Mesenchymal stem cell (in vitro differentiated cells and primary cell): Measurements from ENCODE around the gene PDZD2.

Experiments used
- DNase-seq: peaks from one replicate; pipeline ENCODE4 v3.0.0-alpha.2; 2013
- H2AFZ ChIP-seq: one replicate; pipeline ENCODE4 v1.6.1; 2013; ENCODE audit warnings: low read depth, mild to moderate bottlenecking, control low read depth, inconsistent platforms, low read length, moderate library complexity
- H2AK5ac ChIP-seq: 2 replicates; pipeline ENCODE4 v1.6.1; 2013; ENCODE audit warnings: low read length, moderate library complexity, mild to moderate bottlenecking, inconsistent platforms; ENCODE audit not compliant: severe bottlenecking
- H2BK120ac ChIP-seq: one replicate; pipeline ENCODE4 v1.6.1; 2013; ENCODE audit warnings: low read depth, mild to moderate bottlenecking, inconsistent platforms, low read length, moderate library complexity
- H2BK12ac ChIP-seq, 2 experiments: one replicate each; pipeline ENCODE4 v1.6.1; 2013; ENCODE audit warnings: inconsistent platforms in 2 of 2, low read length in 2 of 2, mild to moderate bottlenecking in 2 of 2, moderate library complexity in 2 of 2, control low read depth in 1 of 2
- H2BK15ac ChIP-seq: one replicate; pipeline ENCODE4 v1.6.1; 2013; ENCODE audit warnings: mild to moderate bottlenecking, low read depth, inconsistent platforms; ENCODE audit not compliant: poor library complexity, severe bottlenecking
- H2BK5ac ChIP-seq: 2 replicates; pipeline ENCODE4 v1.6.1; 2013; ENCODE audit warnings: low read depth, mild to moderate bottlenecking, low read length, control low read depth, inconsistent platforms; ENCODE audit not compliant: poor library complexity, severe bottlenecking
- H3K14ac ChIP-seq, 2 experiments: one replicate each; pipeline ENCODE4 v1.6.1; 2013; ENCODE audit warnings: inconsistent platforms in 2 of 2, low read length in 2 of 2, control low read depth in 1 of 2, mild to moderate bottlenecking in 1 of 2, moderate library complexity in 1 of 2
- H3K18ac ChIP-seq, 2 experiments: one replicate each; pipeline ENCODE4 v1.6.1; 2013; ENCODE audit warnings: inconsistent platforms in 2 of 2, low read length in 2 of 2, control low read depth in 1 of 2, low read depth in 1 of 2, mild to moderate bottlenecking in 1 of 2
- H3K23ac ChIP-seq, 2 experiments: one replicate each; pipeline ENCODE4 v1.6.1; 2013; ENCODE audit warnings: inconsistent platforms in 2 of 2, low read length in 2 of 2, mild to moderate bottlenecking in 2 of 2, moderate library complexity in 2 of 2, control low read depth in 1 of 2
- H3K27ac ChIP-seq: 2 replicates; pipeline ENCODE4 v1.5.1; 2013; ENCODE audit warnings: mild to moderate bottlenecking, moderate library complexity, low read length, control low read depth, inconsistent platforms; ENCODE audit not compliant: poor library complexity, severe bottlenecking
- H3K27me3 ChIP-seq, 2 experiments: 2 replicates each; pipeline versions ENCODE4 v1.6.1 to v1.7.0; 2013; ENCODE audit warnings: low read length in 2 of 2, mild to moderate bottlenecking in 2 of 2, moderate library complexity in 2 of 2, control low read depth in 1 of 2, inconsistent platforms in 1 of 2; ENCODE audit not compliant: control insufficient read depth in 1 of 2, insufficient read depth in 1 of 2
- H3K36me3 ChIP-seq, 2 experiments: 2 replicates each; pipeline versions ENCODE4 v1.6.1 to v1.7.0; 2013; ENCODE audit warnings: low read length in 2 of 2, control low read depth in 1 of 2, inconsistent platforms in 1 of 2, low read depth in 1 of 2, mild to moderate bottlenecking in 1 of 2; ENCODE audit not compliant: insufficient read depth in 2 of 2, control insufficient read depth in 1 of 2
- H3K4ac ChIP-seq, 2 experiments: one replicate each; pipeline ENCODE4 v1.6.1; 2013; ENCODE audit warnings: inconsistent platforms in 2 of 2, low read length in 2 of 2, mild to moderate bottlenecking in 2 of 2, moderate library complexity in 2 of 2, control low read depth in 1 of 2, low read depth in 1 of 2
- H3K4me1 ChIP-seq: 2 replicates; pipeline ENCODE4 v1.6.1; 2013; ENCODE audit warnings: low read depth, low read length, control low read depth; ENCODE audit not compliant: control insufficient read depth, insufficient read depth
- H3K4me2 ChIP-seq: 2 replicates; pipeline ENCODE4 v1.6.1; 2013; ENCODE audit warnings: low read length, mild to moderate bottlenecking, inconsistent platforms; ENCODE audit not compliant: poor library complexity, severe bottlenecking
- H3K4me3 ChIP-seq, 2 experiments: 2 replicates each; pipeline versions ENCODE4 v1.5.1 to v1.7.0; 2013; ENCODE audit warnings: low read length in 2 of 2, mild to moderate bottlenecking in 2 of 2, control low read depth in 1 of 2, low read depth in 1 of 2; ENCODE audit not compliant: insufficient read depth in 1 of 2
- H3K79me1 ChIP-seq: replicated peaks from 2 replicates; pipeline ENCODE4 v1.6.1; 2013; ENCODE audit warnings: mild to moderate bottlenecking, control low read depth, low read length, inconsistent platforms; ENCODE audit not compliant: poor library complexity, severe bottlenecking
- H3K9ac ChIP-seq: 2 replicates; pipeline ENCODE4 v1.7.0; 2013; ENCODE audit warnings: mild to moderate bottlenecking, low read length, moderate library complexity
- H3K9me3 ChIP-seq: 2 replicates; pipeline ENCODE4 v1.7.0; 2013; ENCODE audit warnings: mild to moderate bottlenecking, low read length; ENCODE audit not compliant: control insufficient read depth
- H4K8ac ChIP-seq: one replicate; pipeline ENCODE4 v1.6.1; 2013; ENCODE audit warnings: inconsistent platforms, mild to moderate bottlenecking, low read length, moderate library complexity
- H4K91ac ChIP-seq: one replicate; pipeline ENCODE4 v1.6.1; 2013; ENCODE audit warnings: mild to moderate bottlenecking, low read length, inconsistent platforms
- WGBS: methylation state at CpG from one replicate; pipeline ENCODE4 v1.1.7; 2013; ENCODE audit warnings: mixed read lengths; 5-methylcytosine and 5-hydroxymethylcytosine counted together

Gene PDZD2

GRCh38 chr5:32018476-32019436 is 379.8 kb downstream of the PDZD2 start:
- 85% methylated on average over 14 of the region's 14 CpGs for WGBS

GRCh38 chr5:32020271-32020670 is 381.3 kb downstream of the PDZD2 start:
- H2BK15ac ChIP-seq = no peak overlapping the region
- no peak overlapping the region for H3K4ac ChIP-seq
- H3K4me3 ChIP-seq = peak overlapping the region in 1 of 2 experiments; percentile 20
- H3K4me1 ChIP-seq = peaks cover 1% of the 10 kb centered on the region
- H3K9me3 ChIP-seq = no peaks in the 10 kb centered on the region
- H3K23ac ChIP-seq = no peak overlapping the region
- H3K27me3 ChIP-seq = peaks cover 0 to 48% of the 10 kb centered on the region in 2 experiments
- no peak overlapping the region for H4K91ac ChIP-seq
- no peak overlapping the region for H2BK120ac ChIP-seq
- no peak overlapping the region for H2BK5ac ChIP-seq
- H3K36me3 ChIP-seq = no peaks in the 10 kb centered on the region
- no peak overlapping the region for H4K8ac ChIP-seq
- H3K27ac ChIP-seq = no peak overlapping the region
- 96% methylated on average over 4 of the region's 4 CpGs for WGBS
- H3K9ac ChIP-seq = no peak overlapping the region
- H2BK12ac ChIP-seq = no peak overlapping the region
- H3K4me2 ChIP-seq = no peak overlapping the region
- DNase-seq = peak; percentile 27
- no peak overlapping the region for H2AFZ ChIP-seq
- H3K79me1 ChIP-seq = no peaks in the 10 kb centered on the region
- no peak overlapping the region for H3K18ac ChIP-seq
- no peak overlapping the region for H2AK5ac ChIP-seq
- no peak overlapping the region for H3K14ac ChIP-seq

More at GRCh38 chr5:32018476-32019436, 379.8 kb downstream of the PDZD2 start:
- Histone ChIP-seq H3K4me1 (peaks cover 1% of the 10 kb centered on the region), H4K91ac (peak overlapping the region; percentile 21), H3K18ac (peak overlapping the region in 1 of 2 experiments; percentile 19), H3K14ac (no peak overlapping the region), H2AK5ac (no peak overlapping the region), H2AFZ (no peak overlapping the region), H3K4me2 (no peak overlapping the region), H3K79me1 (no peaks in the 10 kb centered on the region), H4K8ac (peak overlapping the region; percentile 23), H2BK5ac (no peak overlapping the region), H3K9me3 (no peaks in the 10 kb centered on the region), H3K27me3 (peaks cover 0 to 44% of the 10 kb centered on the region in 2 experiments), H3K9ac (peak overlapping the region; percentile 16), H3K4ac (peak overlapping the region in 1 of 2 experiments; percentile 46), H3K4me3 (peak overlapping the region in 1 of 2 experiments; percentile 47), H2BK15ac (peak overlapping the region; percentile 79), H3K36me3 (no peaks in the 10 kb centered on the region), H2BK12ac (no peak overlapping the region), H2BK120ac (no peak overlapping the region), H3K23ac (no peak overlapping the region), H3K27ac (no peak overlapping the region)
- DNase-seq = no peak

DNA sequence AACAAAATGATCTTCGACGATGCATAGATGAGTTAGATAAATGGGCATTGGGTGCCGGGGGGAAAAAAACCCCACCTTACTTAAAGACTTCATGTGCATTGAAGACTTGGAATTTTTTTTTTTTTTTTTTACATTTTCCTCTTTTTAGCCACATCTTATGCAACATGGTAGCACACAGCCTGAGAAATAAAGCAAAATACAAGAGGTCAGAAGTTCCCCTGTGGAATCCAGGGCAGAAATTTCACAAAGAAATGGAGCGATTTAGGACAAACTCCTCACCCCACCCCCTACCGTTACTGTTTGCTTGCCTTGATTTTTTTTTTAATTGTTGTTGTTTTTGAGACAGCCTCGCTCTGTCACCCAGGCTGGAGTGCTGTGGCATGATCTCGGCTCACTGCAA is 382.0 kb downstream of the PDZD2 start:
- Histone ChIP-seq H2AK5ac (no peak overlapping the region), H3K4me2 (no peak overlapping the region)
- WGBS = 89% methylated on average over 2 of the region's 7 CpGs

DNA sequence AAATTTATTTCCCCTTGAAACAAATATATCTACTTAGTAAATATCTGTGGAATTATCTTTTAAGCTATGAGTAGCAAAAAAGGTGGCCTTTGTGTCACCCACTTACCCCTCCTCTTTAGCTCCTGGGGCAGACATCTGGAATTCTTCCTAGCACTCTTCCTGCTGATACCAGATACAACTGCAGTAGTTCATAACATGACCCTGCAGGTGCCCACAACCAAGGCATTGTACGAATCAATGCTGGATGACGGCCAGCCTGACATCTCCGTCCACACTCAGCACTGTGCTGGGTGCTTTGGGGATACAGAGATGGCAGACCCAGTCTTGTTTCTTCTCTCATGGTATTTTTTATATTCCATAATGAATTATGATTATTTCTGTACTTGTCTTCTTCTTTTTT is 382.8 kb downstream of the PDZD2 start:
- H3K4me1 ChIP-seq = peaks cover 1% of the 10 kb centered on the region
- H2BK5ac ChIP-seq = no peak overlapping the region
- no peak overlapping the region for H4K91ac ChIP-seq
- H3K36me3 ChIP-seq = no peaks in the 10 kb centered on the region
- no peak overlapping the region for H4K8ac ChIP-seq
- H3K4ac ChIP-seq = no peak overlapping the region
- no peak overlapping the region for H2BK120ac ChIP-seq
- 88% methylated on average over 1 of the region's 3 CpGs for WGBS
- no peak overlapping the region for H3K4me3 ChIP-seq
- H3K27ac ChIP-seq = no peak overlapping the region
- H3K14ac ChIP-seq = no peak overlapping the region
- no peak overlapping the region for H3K23ac ChIP-seq
- DNase-seq = no peak
- no peak overlapping the region for H3K4me2 ChIP-seq
- H3K9me3 ChIP-seq = no peaks in the 10 kb centered on the region
- no peak overlapping the region for H2AK5ac ChIP-seq
- H3K18ac ChIP-seq = no peak overlapping the region
- H3K9ac ChIP-seq = no peak overlapping the region
- H2AFZ ChIP-seq = no peak overlapping the region
- no peaks in the 10 kb centered on the region for H3K79me1 ChIP-seq
- no peak overlapping the region for H2BK12ac ChIP-seq
- H3K27me3 ChIP-seq = peaks cover 0 to 39% of the 10 kb centered on the region in 2 experiments
- H2BK15ac ChIP-seq = peak overlapping the region; percentile 45

More for the DNA sequence above, 382.0 kb downstream of the PDZD2 start:
- no peak overlapping the region for H3K9ac ChIP-seq
- H3K4me3 ChIP-seq = no peak overlapping the region
- no peak overlapping the region for H2BK120ac ChIP-seq
- no peak overlapping the region for H4K91ac ChIP-seq
- H3K9me3 ChIP-seq = no peaks in the 10 kb centered on the region
- no peak overlapping the region for H3K23ac ChIP-seq
- peaks cover 0 to 47% of the 10 kb centered on the region in 2 experiments for H3K27me3 ChIP-seq
- H3K14ac ChIP-seq = no peak overlapping the region
- no peak overlapping the region for H3K18ac ChIP-seq
- DNase-seq = no peak
- no peaks in the 10 kb centered on the region for H3K79me1 ChIP-seq
- H2BK5ac ChIP-seq = no peak overlapping the region
- no peak overlapping the region for H2AFZ ChIP-seq
- no peak overlapping the region for H3K27ac ChIP-seq
- H3K4me1 ChIP-seq = peaks cover 1% of the 10 kb centered on the region
- no peak overlapping the region for H2BK12ac ChIP-seq
- H2BK15ac ChIP-seq = no peak overlapping the region
- no peak overlapping the region for H3K4ac ChIP-seq
- no peak overlapping the region for H4K8ac ChIP-seq
- no peaks in the 10 kb centered on the region for H3K36me3 ChIP-seq
